Mesendoderm (in vitro differentiated cells): ENCODE data around the gene MAG.
A peak's percentile ranks its signal among the peaks of the same experiment; 100 is the strongest.

Experiments
- DNase-seq: peaks from one replicate; pipeline ENCODE4 v3.0.0; 2013
- H2AK5ac ChIP-seq: 2 replicates; pipeline ENCODE4 v1.6.1; 2013; ENCODE audit warnings: low read length, inconsistent platforms
- H2BK120ac ChIP-seq: 2 replicates; pipeline ENCODE4 v1.6.1; 2013; ENCODE audit warnings: low read depth, mild to moderate bottlenecking, low read length, moderate library complexity, mixed read lengths
- H2BK15ac ChIP-seq: replicated peaks from 2 replicates; pipeline ENCODE4 v1.6.1; 2013; ENCODE audit warnings: low read depth, mild to moderate bottlenecking, moderate library complexity
- H2BK5ac ChIP-seq: 2 replicates; pipeline ENCODE4 v1.6.1; 2013; ENCODE audit warnings: low read length, inconsistent platforms
- H3K18ac ChIP-seq: 2 replicates; pipeline ENCODE4 v1.6.1; 2013; ENCODE audit warnings: mild to moderate bottlenecking, low read length, mixed read lengths
- H3K23ac ChIP-seq: one replicate; pipeline ENCODE4 v1.6.1; 2013; ENCODE audit warnings: low read length
- H3K27ac ChIP-seq: 2 replicates; pipeline ENCODE4 v1.5.1; 2013; ENCODE audit warnings: low read depth, mild to moderate bottlenecking, inconsistent platforms, low read length, moderate library complexity
- H3K27me3 ChIP-seq: 2 replicates; pipeline ENCODE4 v1.6.1; 2013; ENCODE audit warnings: low read length, control low read depth, mild to moderate bottlenecking, inconsistent platforms; ENCODE audit not compliant: insufficient read depth, poor library complexity
- H3K36me3 ChIP-seq: 2 replicates; pipeline ENCODE4 v1.6.1; 2013; ENCODE audit warnings: low read length, inconsistent platforms; ENCODE audit not compliant: control insufficient read depth, insufficient read depth
- H3K4ac ChIP-seq: one replicate; pipeline ENCODE4 v1.6.1; 2013; ENCODE audit warnings: low read depth, mild to moderate bottlenecking, low read length, moderate library complexity
- H3K4me1 ChIP-seq: 2 replicates; pipeline ENCODE4 v1.6.1; 2013; ENCODE audit warnings: low read depth, low read length, inconsistent platforms; ENCODE audit not compliant: control insufficient read depth
- H3K4me2 ChIP-seq: 2 replicates; pipeline ENCODE4 v1.6.1; 2013; ENCODE audit warnings: low read length
- H3K4me3 ChIP-seq: 2 replicates; pipeline ENCODE4 v1.5.1; 2013; ENCODE audit warnings: mild to moderate bottlenecking, low read length
- H3K56ac ChIP-seq: one replicate; pipeline ENCODE4 v1.6.1; 2013; ENCODE audit warnings: low read length
- H3K79me1 ChIP-seq: 2 replicates; pipeline ENCODE4 v1.6.1; 2013; ENCODE audit warnings: low read length, inconsistent platforms
- H3K79me2 ChIP-seq: 2 replicates; pipeline ENCODE4 v1.6.1; 2013; ENCODE audit warnings: mild to moderate bottlenecking, low read length; ENCODE audit not compliant: control insufficient read depth, insufficient read depth
- H3K9ac ChIP-seq: 2 replicates; pipeline ENCODE4 v1.6.1; 2013; ENCODE audit warnings: low read length, inconsistent platforms
- H4K5ac ChIP-seq: one replicate; pipeline ENCODE4 v1.6.1; 2013; ENCODE audit warnings: low read length
- H4K8ac ChIP-seq: one replicate; pipeline ENCODE4 v1.6.1; 2013; ENCODE audit warnings: low read depth, mild to moderate bottlenecking, control low read depth, low read length, moderate library complexity
- WGBS: extraction: QIAGEN DNeasy Blood & Tissue Kit; methylation state at CpG from one replicate; pipeline ENCODE4 v1.1.7; 2013; ENCODE audit warnings: low lambda C conversion rate, missing lambda C conversion rate; ENCODE audit not compliant: insufficient coverage; ENCODE audit errors: extremely low coverage; 5-methylcytosine and 5-hydroxymethylcytosine counted together

MAG gene

GRCh38 chr19:35249146-35249847 lies 42.7 kb upstream of the MAG start:
- Histone ChIP-seq H2AK5ac (no peak overlapping the region), H4K5ac (no peak overlapping the region), H3K18ac (peak overlapping the region; percentile 53), H3K4ac (peak overlapping the region; percentile 74), H3K9ac (peak overlapping the region; percentile 85), H3K79me1 (peaks cover 21% of the 10 kb centered on the region), H3K27me3 (no peaks in the 10 kb centered on the region), H2BK5ac (no peak overlapping the region), H3K27ac (peak overlapping the region; percentile 60), H2BK15ac (no peak overlapping the region), H3K4me3 (peak overlapping the region; percentile 71), H3K4me1 (peaks cover 3% of the 10 kb centered on the region), H3K56ac (peak overlapping the region; percentile 94), H4K8ac (no peak overlapping the region), H3K79me2 (peaks cover 24% of the 10 kb centered on the region), H3K23ac (no peak overlapping the region), H3K36me3 (peaks cover 11% of the 10 kb centered on the region), H3K4me2 (peak overlapping the region; percentile 80), H2BK120ac (no peak overlapping the region)
- no CpG with 5 or more reads among the region's 39 CpGs for WGBS
- DNase-seq: peak; percentile 47

GRCh38 chr19:35249848-35250711 lies 41.9 kb upstream of the MAG start:
- WGBS: no CpG with 5 or more reads among the region's 34 CpGs

GRCh38 chr19:35251456-35251855 lies 40.5 kb upstream of the MAG start:
- no peak overlapping the region for H3K56ac ChIP-seq
- H4K8ac ChIP-seq: no peak overlapping the region
- H4K5ac ChIP-seq: no peak overlapping the region
- H3K36me3 ChIP-seq: peaks cover 11% of the 10 kb centered on the region
- no peak overlapping the region for H3K18ac ChIP-seq
- H3K4me2 ChIP-seq: no peak overlapping the region
- H3K23ac ChIP-seq: peak overlapping the region; percentile 89
- no peak overlapping the region for H2AK5ac ChIP-seq
- H2BK15ac ChIP-seq: no peak overlapping the region
- H3K79me1 ChIP-seq: peaks cover 23% of the 10 kb centered on the region
- H3K27me3 ChIP-seq: no peaks in the 10 kb centered on the region
- no CpG with 5 or more reads among the region's 2 CpGs for WGBS
- H3K79me2 ChIP-seq: peaks cover 24% of the 10 kb centered on the region
- no peak overlapping the region for H2BK5ac ChIP-seq
- DNase-seq: no peak
- peaks cover 3% of the 10 kb centered on the region for H3K4me1 ChIP-seq
- no peak overlapping the region for H3K9ac ChIP-seq
- H2BK120ac ChIP-seq: no peak overlapping the region
- no peak overlapping the region for H3K27ac ChIP-seq
- H3K4ac ChIP-seq: no peak overlapping the region
- H3K4me3 ChIP-seq: no peak overlapping the region

More at GRCh38 chr19:35249848-35250711, 41.9 kb upstream of the MAG start:
- H3K4me3 ChIP-seq: peak overlapping the region; percentile 71
- no peak overlapping the region for H3K18ac ChIP-seq
- H2BK120ac ChIP-seq: no peak overlapping the region
- no peak overlapping the region for H2BK15ac ChIP-seq
- H3K4ac ChIP-seq: no peak overlapping the region
- peak overlapping the region; percentile 85 for H3K9ac ChIP-seq
- peaks cover 11% of the 10 kb centered on the region for H3K36me3 ChIP-seq
- peaks cover 3% of the 10 kb centered on the region for H3K4me1 ChIP-seq
- H3K56ac ChIP-seq: peak overlapping the region; percentile 94
- H2AK5ac ChIP-seq: no peak overlapping the region
- H3K79me2 ChIP-seq: peaks cover 24% of the 10 kb centered on the region
- no peak overlapping the region for H4K8ac ChIP-seq
- no peak for DNase-seq
- peaks cover 23% of the 10 kb centered on the region for H3K79me1 ChIP-seq
- no peak overlapping the region for H3K23ac ChIP-seq
- no peaks in the 10 kb centered on the region for H3K27me3 ChIP-seq
- peak overlapping the region; percentile 80 for H3K4me2 ChIP-seq
- H3K27ac ChIP-seq: no peak overlapping the region
- no peak overlapping the region for H2BK5ac ChIP-seq
- H4K5ac ChIP-seq: no peak overlapping the region

GRCh38 chr19:35253316-35254286 lies 38.4 kb upstream of the MAG start:
- Histone ChIP-seq H3K27ac (peak overlapping the region; percentile 16), H3K4me3 (no peak overlapping the region), H4K8ac (no peak overlapping the region), H4K5ac (no peak overlapping the region), H3K18ac (no peak overlapping the region), H2BK120ac (no peak overlapping the region), H3K23ac (no peak overlapping the region), H3K4ac (no peak overlapping the region), H3K27me3 (no peaks in the 10 kb centered on the region), H3K9ac (no peak overlapping the region), H3K79me2 (peaks cover 24% of the 10 kb centered on the region), H2BK15ac (no peak overlapping the region), H3K4me2 (no peak overlapping the region), H2AK5ac (no peak overlapping the region), H3K56ac (no peak overlapping the region), H3K36me3 (peaks cover 11% of the 10 kb centered on the region), H3K4me1 (peaks cover 3% of the 10 kb centered on the region), H3K79me1 (peaks cover 25% of the 10 kb centered on the region), H2BK5ac (no peak overlapping the region)
- WGBS: no CpG with 5 or more reads among the region's 9 CpGs
- peak; percentile 51 for DNase-seq
